ENCODE measurements around the gene ERBB4. TPM values are rescaled to one million over a fixed set of nuclear protein-coding genes. Genes with fewer than 3 reads are reported as not detected.
"Not testable (repeated sequence)": the region's sequence is repeated elsewhere in the genome, so short reads cannot be mapped to it uniquely, and the experiment has no call there.

The ERBB4 gene
- total and polyA plus RNA-seq, 7 donors: under 0.01 to 0.33 (median 0.08) TPM; not detected in 1

GRCh38 chr2:212195626-212196025 is 343.0 kb downstream of the ERBB4 start:
- Histone ChIP-seq H3K4me3 (no peak overlapping the region), H3K9me3 (no peaks in the 10 kb centered on the region), H3K27me3 (no peaks in the 10 kb centered on the region), H3K36me3 (no peaks in the 10 kb centered on the region), H3K27ac (no peak overlapping the region), H3K4me1 (no peaks in the 10 kb centered on the region)
- intact Hi-C loops (cut with DNase I): no loop called here
- TF ChIP-seq EP300 (IDR thresholded peaks at IDR 0.05): no peak
- TF ChIP-seq POLR2AphosphoS5 (IDR thresholded peaks at IDR 0.05): no peak
- TF ChIP-seq POLR2A (IDR thresholded peaks at IDR 0.05): no peak
- DNase-seq: no peak
- WGBS, 2 donors: 45 to 75% methylated on average over 1 of the region's 1 CpG

- Histone ChIP-seq H3K9me3 (no peaks in the 10 kb centered on the region), H3K36me3 (no peaks in the 10 kb centered on the region), H3K4me1 (no peaks in the 10 kb centered on the region), H3K27me3 (no peaks in the 10 kb centered on the region), H3K27ac (no peak overlapping the region), H3K4me3 (no peak overlapping the region)
- no peak for DNase-seq
- no peak for TF ChIP-seq CTCF (IDR thresholded peaks at IDR 0.05)
- TF ChIP-seq POLR2AphosphoS5 (IDR thresholded peaks at IDR 0.05): no peak
- no peak for TF ChIP-seq POLR2A (IDR thresholded peaks at IDR 0.05)
- no peak for TF ChIP-seq EP300 (IDR thresholded peaks at IDR 0.05)
- intact Hi-C loops (cut with DNase I): no loop called here
These were observed 344.2 kb downstream of the ERBB4 start for GRCh38 chr2:212194396-212194795.

- intact Hi-C loops (cut with DNase I): no loop called here
- no peaks in the 10 kb centered on the region for H3K4me1 ChIP-seq
- no peaks in the 10 kb centered on the region for H3K9me3 ChIP-seq
- no peak for DNase-seq
- no peak overlapping the region for H3K4me3 ChIP-seq
- H3K36me3 ChIP-seq: no peaks in the 10 kb centered on the region
- WGBS, 2 donors: 50 to 72% methylated on average over 1 of the region's 1 CpG
- TF ChIP-seq POLR2AphosphoS5 (IDR thresholded peaks at IDR 0.05) (no peak), CTCF (IDR thresholded peaks at IDR 0.05) (no peak), EP300 (IDR thresholded peaks at IDR 0.05) (no peak), POLR2A (IDR thresholded peaks at IDR 0.05) (no peak)
- no peak overlapping the region for H3K27ac ChIP-seq
- no peaks in the 10 kb centered on the region for H3K27me3 ChIP-seq
These were observed 344.8 kb downstream of the ERBB4 start for GRCh38 chr2:212193803-212194202.

- H3K27ac ChIP-seq: no peak overlapping the region
- no peak overlapping the region for H3K4me3 ChIP-seq
- H3K9me3 ChIP-seq: no peaks in the 10 kb centered on the region
- intact Hi-C loops (cut with DNase I): no loop called here
- no peaks in the 10 kb centered on the region for H3K27me3 ChIP-seq
- TF ChIP-seq EP300 (IDR thresholded peaks at IDR 0.05): no peak
- no peak for TF ChIP-seq POLR2A (IDR thresholded peaks at IDR 0.05)
- no peak for TF ChIP-seq CTCF (IDR thresholded peaks at IDR 0.05)
- TF ChIP-seq POLR2AphosphoS5 (IDR thresholded peaks at IDR 0.05): no peak
- DNase-seq: no peak
- H3K4me1 ChIP-seq: no peaks in the 10 kb centered on the region
- WGBS, 2 donors: 65 to 91% methylated on average over 1 of the region's 1 CpG
- H3K36me3 ChIP-seq: no peaks in the 10 kb centered on the region
These were observed 345.5 kb downstream of the ERBB4 start for GRCh38 chr2:212193056-212193455.

GRCh38 chr2:212191438-212191837 is 347.2 kb downstream of the ERBB4 start:
- intact Hi-C loops (cut with DNase I); H3K4me3 ChIP-seq; DNase-seq; H3K9me3 ChIP-seq; H3K36me3 ChIP-seq; H3K27me3 ChIP-seq; H3K4me1 ChIP-seq; H3K27ac ChIP-seq: not testable (repeated sequence)
- peak in 1 of 4 donors; percentile 29 for TF ChIP-seq POLR2AphosphoS5 (IDR thresholded peaks at IDR 0.05)
- 75 to 84% methylated on average over 8 of the region's 8 CpGs for WGBS, 2 donors

GRCh38 chr2:212186166-212186565 is 352.4 kb downstream of the ERBB4 start:
- Histone ChIP-seq H3K27me3 (no peaks in the 10 kb centered on the region), H3K4me3 (no peak overlapping the region), H3K4me1 (no peaks in the 10 kb centered on the region), H3K27ac (no peak overlapping the region), H3K9me3 (no peaks in the 10 kb centered on the region), H3K36me3 (no peaks in the 10 kb centered on the region)
- 65 to 69% methylated on average over 3 of the region's 3 CpGs for WGBS, 2 donors
- no peak for DNase-seq
- intact Hi-C loops (cut with DNase I): no loop called here
- TF ChIP-seq CTCF (IDR thresholded peaks at IDR 0.05) (no peak), POLR2AphosphoS5 (IDR thresholded peaks at IDR 0.05) (no peak), EP300 (IDR thresholded peaks at IDR 0.05) (no peak), POLR2A (IDR thresholded peaks at IDR 0.05) (no peak)
